SIG-M5 treated with dmso at 0.1 percent for 504 hours (cell line): ENCODE measurements around the gene KIF27.
A peak's percentile ranks its signal among the peaks of the same experiment; 100 is the strongest.
"Not testable (repeated sequence)": the region's sequence is repeated elsewhere in the genome, so short reads cannot be mapped to it uniquely, and the experiment has no call there.

ENCODE experiments used
- DNase-seq: peaks from one replicate; lab custom pipeline; 2025; ENCODE audit not compliant: unreplicated experiment; lab: John Stamatoyannopoulos, UW

KIF27 gene

GRCh38 chr9:83817356-83818278, 103.6 kb downstream of the KIF27 start, which contains the start of gene GKAP1:
Gene GKAP1, minus strand, starts transcription at chr9:83817769. Its CDS starts 11,252 bp downstream, at chr9:83806517.
- DNase-seq, result peak; percentile 44

GRCh38 chr9:83817011-83817355, 104.2 kb downstream of the KIF27 start:
- DNase-seq, result not testable (repeated sequence)

- not testable (repeated sequence) for DNase-seq
Observed at GRCh38 chr9:83815120-83815519, 106.1 kb downstream of the KIF27 start.

GRCh38 chr9:83809213-83809612, 112.0 kb downstream of the KIF27 start:
- DNase-seq, result not testable (repeated sequence)

GRCh38 chr9:83804454-83804853, 116.8 kb downstream of the KIF27 start:
- not testable (repeated sequence) for DNase-seq

GRCh38 chr9:83803941-83804340, 117.3 kb downstream of the KIF27 start:
- DNase-seq, result not testable (repeated sequence)

GRCh38 chr9:83800236-83801033, 120.8 kb downstream of the KIF27 start:
- DNase-seq, result no peak

GRCh38 chr9:83794051-83794450, 127.2 kb downstream of the KIF27 start:
- no peak for DNase-seq

GRCh38 chr9:83792746-83793145, 128.5 kb downstream of the KIF27 start:
- peak; percentile 1 for DNase-seq
